Measurements from ENCODE around the gene CRABP2. TPM values are rescaled to one million over a fixed set of nuclear protein-coding genes. Genes with fewer than 3 reads are reported as not detected.

CRABP2 gene
- total and polyA plus RNA-seq, 10 of the 15 experiments (the other 5 are each of a cell fraction or from before 2014, with no cell fraction given), result 0.21 to 1.3 (median 0.41) TPM

DNA sequence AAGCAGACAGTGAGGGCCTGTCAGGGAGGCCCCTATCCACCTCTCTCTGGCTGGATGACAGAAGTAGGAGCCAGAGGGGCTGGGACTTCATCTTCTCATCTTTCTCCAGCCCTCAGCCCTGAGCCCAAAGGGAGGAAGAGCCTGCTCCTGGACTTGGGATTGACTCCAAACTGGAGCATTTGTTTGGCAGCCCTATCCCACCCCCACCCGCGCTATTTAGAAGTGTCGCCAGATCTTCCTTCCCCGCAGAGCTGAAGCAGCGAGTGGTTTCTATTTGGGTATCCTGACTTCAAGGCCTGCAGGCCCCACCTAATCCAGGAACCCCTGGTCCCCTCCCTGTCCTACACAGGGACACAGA lies 37.8 kb downstream of the CRABP2 start:
- no peaks in the 10 kb centered on the region for H3K36me3 ChIP-seq (ENCODE audit: control insufficient read depth in 2 of 2, insufficient read depth in 2 of 2, low read length in 1 of 2)
- H3K4me1 ChIP-seq (ENCODE audit: control insufficient read depth, insufficient read depth, low read length), result peaks cover 31% of the 10 kb centered on the region
- DNase-seq (ENCODE audit: low read depth, low spot score), result no peak
- in situ Hi-C loops (cut with MboI) (no loop called here), intact Hi-C loops (cut with micrococcal nuclease; ENCODE audit: unreplicated experiment) (loop anchor here (10.0 kb wide), 1 partner anchor 57 kb away; the partner anchor contains the start of genes ISG20L2 and METTL25B)
- no peak overlapping the region for H2AFZ ChIP-seq (ENCODE audit: control insufficient read depth, low read depth, low read length)
- no peak for FAIRE-seq
- no peak for ATAC-seq
- ChIA-PET CTCF (no interaction called here), RAD21 (ENCODE audit: unreplicated experiment) (no interaction called here), SMC1A (ENCODE audit: uncharacterized antibody, unreplicated experiment) (no interaction called here), POLR2A (interaction anchor here (0.6 kb wide), 1 partner anchor 89 kb away, joined by 4 read pairs; no protein-coding TSS in a partner anchor)
- H3K79me2 ChIP-seq (ENCODE audit: control insufficient read depth, insufficient read depth, low read length), result no peaks in the 10 kb centered on the region
- no peaks in the 10 kb centered on the region for H3K9me3 ChIP-seq (replicated peaks; ENCODE audit: control insufficient read depth, insufficient read depth, low read length)
- H3K9ac ChIP-seq (ENCODE audit: control insufficient read depth, insufficient read depth, low read length), result no peak overlapping the region
- no TSS peak for BruUV-seq (replicated peaks)
- no peak overlapping the region for H3K4me2 ChIP-seq (ENCODE audit: control insufficient read depth, insufficient read depth)
- H3K27ac ChIP-seq (ENCODE audit: control insufficient read depth, insufficient read depth), result no peak overlapping the region
- 96% methylated on average over 5 of the region's 5 CpGs for WGBS (ENCODE audit: insufficient coverage, insufficient replicate concordance, low lambda C conversion rate, missing lambda C conversion rate)
- H3K27me3 ChIP-seq (replicated peaks in 1 of 2; ENCODE audit: control insufficient read depth in 2 of 2, insufficient read depth in 2 of 2, low read length in 1 of 2), result no peaks in the 10 kb centered on the region
- TF ChIP-seq, protein P1, sequence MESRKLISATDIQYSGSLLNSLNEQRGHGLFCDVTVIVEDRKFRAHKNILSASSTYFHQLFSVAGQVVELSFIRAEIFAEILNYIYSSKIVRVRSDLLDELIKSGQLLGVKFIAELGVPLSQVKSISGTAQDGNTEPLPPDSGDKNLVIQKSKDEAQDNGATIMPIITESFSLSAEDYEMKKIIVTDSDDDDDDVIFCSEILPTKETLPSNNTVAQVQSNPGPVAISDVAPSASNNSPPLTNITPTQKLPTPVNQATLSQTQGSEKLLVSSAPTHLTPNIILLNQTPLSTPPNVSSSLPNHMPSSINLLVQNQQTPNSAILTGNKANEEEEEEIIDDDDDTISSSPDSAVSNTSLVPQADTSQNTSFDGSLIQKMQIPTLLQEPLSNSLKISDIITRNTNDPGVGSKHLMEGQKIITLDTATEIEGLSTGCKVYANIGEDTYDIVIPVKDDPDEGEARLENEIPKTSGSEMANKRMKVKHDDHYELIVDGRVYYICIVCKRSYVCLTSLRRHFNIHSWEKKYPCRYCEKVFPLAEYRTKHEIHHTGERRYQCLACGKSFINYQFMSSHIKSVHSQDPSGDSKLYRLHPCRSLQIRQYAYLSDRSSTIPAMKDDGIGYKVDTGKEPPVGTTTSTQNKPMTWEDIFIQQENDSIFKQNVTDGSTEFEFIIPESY (IDR thresholded peaks at IDR 0.05), result no peak
- no peaks in the 10 kb centered on the region for H4K20me1 ChIP-seq (ENCODE audit: control insufficient read depth, insufficient read depth)
- H3K4me3 ChIP-seq, result no peak overlapping the region

DNA sequence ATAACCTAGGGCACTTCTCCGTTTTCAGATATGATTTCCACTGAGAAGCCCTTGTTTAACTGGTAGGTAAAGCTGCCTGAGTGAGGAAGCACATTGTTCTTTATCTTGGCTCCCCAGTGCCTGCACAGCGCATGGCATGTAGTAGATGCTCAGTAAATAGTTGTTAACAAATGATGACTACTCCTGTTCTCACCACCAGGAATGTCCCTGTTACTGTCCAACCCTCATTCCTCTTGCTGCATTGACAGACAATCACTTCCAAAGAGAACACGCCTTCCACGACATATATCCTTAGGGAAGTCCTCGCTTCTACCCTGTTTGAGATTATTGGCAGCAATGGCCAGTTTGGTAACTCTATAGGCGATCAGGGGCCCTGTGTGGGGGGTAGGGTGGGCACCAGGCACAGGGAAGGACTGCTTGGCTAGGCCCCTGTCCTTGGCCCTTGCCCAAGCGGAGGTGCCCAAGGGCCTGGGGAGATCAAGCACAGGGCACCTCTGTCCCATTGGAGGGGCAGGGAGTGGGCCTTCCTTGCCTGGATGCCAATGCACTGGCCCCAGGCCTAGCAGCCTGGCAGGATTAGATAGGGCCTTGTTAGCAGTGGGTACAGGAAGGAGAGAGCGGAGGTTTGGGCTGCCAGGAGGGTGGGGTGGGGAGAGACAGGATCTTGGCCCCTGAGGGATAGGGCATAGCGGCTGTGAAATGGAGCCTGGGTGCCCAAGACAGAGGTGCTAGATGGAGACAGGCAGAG lies 38.3 kb downstream of the CRABP2 start:
- in situ Hi-C loops (cut with MboI) (no loop called here), intact Hi-C loops (cut with micrococcal nuclease; ENCODE audit: unreplicated experiment) (loop anchor here (10.0 kb wide), 1 partner anchor 58 kb away; the partner anchor contains the start of genes ISG20L2 and METTL25B)
- Histone ChIP-seq H3K9me3 (replicated peaks; ENCODE audit: control insufficient read depth, insufficient read depth, low read length) (no peaks in the 10 kb centered on the region), H3K9ac (ENCODE audit: control insufficient read depth, insufficient read depth, low read length) (no peak overlapping the region), H3K4me2 (ENCODE audit: control insufficient read depth, insufficient read depth) (no peak overlapping the region), H3K4me1 (ENCODE audit: control insufficient read depth, insufficient read depth, low read length) (peaks cover 36% of the 10 kb centered on the region), H4K20me1 (ENCODE audit: control insufficient read depth, insufficient read depth) (no peaks in the 10 kb centered on the region), H2AFZ (ENCODE audit: control insufficient read depth, low read depth, low read length) (no peak overlapping the region), H3K79me2 (ENCODE audit: control insufficient read depth, insufficient read depth, low read length) (no peaks in the 10 kb centered on the region), H3K36me3 (ENCODE audit: control insufficient read depth in 2 of 2, insufficient read depth in 2 of 2, low read length in 1 of 2) (no peaks in the 10 kb centered on the region), H3K27me3 (replicated peaks in 1 of 2; ENCODE audit: control insufficient read depth in 2 of 2, insufficient read depth in 2 of 2, low read length in 1 of 2) (no peaks in the 10 kb centered on the region), H3K27ac (ENCODE audit: control insufficient read depth, insufficient read depth) (no peak overlapping the region), H3K4me3 (no peak overlapping the region)
- RAD21 ChIA-PET (ENCODE audit: unreplicated experiment), result no interaction called here
- no peak for ATAC-seq
- CTCF ChIA-PET, result no interaction called here
- BruUV-seq (replicated peaks), result no TSS peak
- POLR2A ChIA-PET, result interaction anchor here (0.6 kb wide), 1 partner anchor 89 kb away, joined by 4 read pairs; no protein-coding TSS in a partner anchor
- TF ChIP-seq TARDBP (IDR thresholded peaks at IDR 0.05; ENCODE audit: borderline replicate concordance), result no peak
- no peak for TF ChIP-seq TCF7 (IDR thresholded peaks at IDR 0.05; ENCODE audit: borderline replicate concordance)
- TF ChIP-seq, protein P2, sequence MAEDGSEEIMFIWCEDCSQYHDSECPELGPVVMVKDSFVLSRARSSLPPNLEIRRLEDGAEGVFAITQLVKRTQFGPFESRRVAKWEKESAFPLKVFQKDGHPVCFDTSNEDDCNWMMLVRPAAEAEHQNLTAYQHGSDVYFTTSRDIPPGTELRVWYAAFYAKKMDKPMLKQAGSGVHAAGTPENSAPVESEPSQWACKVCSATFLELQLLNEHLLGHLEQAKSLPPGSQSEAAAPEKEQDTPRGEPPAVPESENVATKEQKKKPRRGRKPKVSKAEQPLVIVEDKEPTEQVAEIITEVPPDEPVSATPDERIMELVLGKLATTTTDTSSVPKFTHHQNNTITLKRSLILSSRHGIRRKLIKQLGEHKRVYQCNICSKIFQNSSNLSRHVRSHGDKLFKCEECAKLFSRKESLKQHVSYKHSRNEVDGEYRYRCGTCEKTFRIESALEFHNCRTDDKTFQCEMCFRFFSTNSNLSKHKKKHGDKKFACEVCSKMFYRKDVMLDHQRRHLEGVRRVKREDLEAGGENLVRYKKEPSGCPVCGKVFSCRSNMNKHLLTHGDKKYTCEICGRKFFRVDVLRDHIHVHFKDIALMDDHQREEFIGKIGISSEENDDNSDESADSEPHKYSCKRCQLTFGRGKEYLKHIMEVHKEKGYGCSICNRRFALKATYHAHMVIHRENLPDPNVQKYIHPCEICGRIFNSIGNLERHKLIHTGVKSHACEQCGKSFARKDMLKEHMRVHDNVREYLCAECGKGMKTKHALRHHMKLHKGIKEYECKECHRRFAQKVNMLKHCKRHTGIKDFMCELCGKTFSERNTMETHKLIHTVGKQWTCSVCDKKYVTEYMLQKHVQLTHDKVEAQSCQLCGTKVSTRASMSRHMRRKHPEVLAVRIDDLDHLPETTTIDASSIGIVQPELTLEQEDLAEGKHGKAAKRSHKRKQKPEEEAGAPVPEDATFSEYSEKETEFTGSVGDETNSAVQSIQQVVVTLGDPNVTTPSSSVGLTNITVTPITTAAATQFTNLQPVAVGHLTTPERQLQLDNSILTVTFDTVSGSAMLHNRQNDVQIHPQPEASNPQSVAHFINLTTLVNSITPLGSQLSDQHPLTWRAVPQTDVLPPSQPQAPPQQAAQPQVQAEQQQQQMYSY (CRISPR knock-in tag; IDR thresholded peaks at IDR 0.05), result no peak
- no peak for TF ChIP-seq ZNF24 (IDR thresholded peaks at IDR 0.05)
- TF ChIP-seq FOS (IDR thresholded peaks at IDR 0.05; ENCODE audit: borderline replicate concordance, extremely low read depth, insufficient read length), result no peak
- no peak for TF ChIP-seq FOXK2 (IDR thresholded peaks at IDR 0.05)
- no peak for TF ChIP-seq RBBP5 (conservative IDR thresholded peaks at IDR 0.05)
- no peak for TF ChIP-seq BACH1 (IDR thresholded peaks at IDR 0.05; ENCODE audit: borderline replicate concordance)
- no peak for TF ChIP-seq CEBPB (IDR thresholded peaks at IDR 0.05; ENCODE audit: borderline replicate concordance in 1 of 2, low read depth in 2 of 2, low read length in 2 of 2)
- no peak for TF ChIP-seq ZZZ3 (IDR thresholded peaks at IDR 0.05; ENCODE audit: control insufficient read depth, insufficient read length, low read depth)
- no peak for FAIRE-seq
- WGBS (ENCODE audit: insufficient coverage, insufficient replicate concordance, low lambda C conversion rate, missing lambda C conversion rate), result 89% methylated on average over 9 of the region's 9 CpGs
- DNase-seq (ENCODE audit: low read depth, low spot score), result no peak
- SMC1A ChIA-PET (ENCODE audit: uncharacterized antibody, unreplicated experiment), result no interaction called here

Data from GM12878 (cell line).